ENCODE results near the gene MYL12B.
"Not testable (repeated sequence)": the region's sequence is repeated elsewhere in the genome, so short reads cannot be mapped to it uniquely, and the experiment has no call there.

Gene MYL12B

GRCh38 chr18:3262234-3263131 lies 550 bp downstream of the MYL12B start:
- DNase-seq (ENCODE audit: low read depth in 2 of 2): no peak

- DNase-seq (ENCODE audit: low read depth in 2 of 2): no peak
These were observed 1.3 kb downstream of the MYL12B start for GRCh38 chr18:3263132-3263700.

GRCh38 chr18:3264362-3264761 lies 2.4 kb downstream of the MYL12B start:
- no peak for DNase-seq (ENCODE audit: low read depth in 2 of 2)

- DNase-seq (ENCODE audit: low read depth in 2 of 2): no peak
These were observed 3.7 kb downstream of the MYL12B start for GRCh38 chr18:3265564-3266033.

GRCh38 chr18:3266062-3266608 lies 4.2 kb downstream of the MYL12B start:
- DNase-seq (ENCODE audit: low read depth in 2 of 2): no peak

GRCh38 chr18:3268306-3268705 lies 6.4 kb downstream of the MYL12B start:
- no peak for DNase-seq (ENCODE audit: low read depth in 2 of 2)

GRCh38 chr18:3269241-3269913 lies 7.4 kb downstream of the MYL12B start:
- DNase-seq (ENCODE audit: low read depth in 2 of 2): no peak

GRCh38 chr18:3269914-3270299 lies 8.0 kb downstream of the MYL12B start:
- DNase-seq (ENCODE audit: low read depth in 2 of 2): no peak

GRCh38 chr18:3273042-3273441 lies 11.1 kb downstream of the MYL12B start:
- DNase-seq (ENCODE audit: low read depth in 2 of 2): no peak

GRCh38 chr18:3277643-3278213 lies 15.8 kb downstream of the MYL12B start:
- DNase-seq (ENCODE audit: low read depth in 2 of 2): not testable (repeated sequence)

GRCh38 chr18:3279201-3280185 lies 17.6 kb downstream of the MYL12B start:
- no peak for DNase-seq (ENCODE audit: low read depth in 2 of 2)

GRCh38 chr18:3281456-3282400 lies 19.8 kb downstream of the MYL12B start:
- DNase-seq (ENCODE audit: low read depth in 2 of 2): no peak

- no peak for DNase-seq (ENCODE audit: low read depth in 2 of 2)
These were observed 21.4 kb downstream of the MYL12B start for GRCh38 chr18:3283253-3283863.

- no peak for DNase-seq (ENCODE audit: low read depth in 2 of 2)
These were observed 22.0 kb downstream of the MYL12B start for GRCh38 chr18:3283908-3284307.

GRCh38 chr18:3284501-3284900 lies 22.6 kb downstream of the MYL12B start:
- no peak for DNase-seq (ENCODE audit: low read depth in 2 of 2)

- no peak for DNase-seq (ENCODE audit: low read depth in 2 of 2)
These were observed 24.2 kb downstream of the MYL12B start for GRCh38 chr18:3286159-3286558.

GRCh38 chr18:3293196-3293951 lies 31.4 kb downstream of the MYL12B start:
- DNase-seq (ENCODE audit: low read depth in 2 of 2): no peak

GRCh38 chr18:3294435-3295080 lies 32.6 kb downstream of the MYL12B start:
- no peak for DNase-seq (ENCODE audit: low read depth in 2 of 2)
